NCI-H1694 treated with DMSO at 0.1 percent for 48 hours (cell line): ENCODE results near the gene IRF2BP1.
"Not testable (repeated sequence)": the region's sequence is repeated elsewhere in the genome, so short reads cannot be mapped to it uniquely, and the experiment has no call there.

Experiments used
- DNase-seq: peaks from one replicate; lab custom pipeline; 2025; lab: John Stamatoyannopoulos, UW

IRF2BP1 gene

DNA sequence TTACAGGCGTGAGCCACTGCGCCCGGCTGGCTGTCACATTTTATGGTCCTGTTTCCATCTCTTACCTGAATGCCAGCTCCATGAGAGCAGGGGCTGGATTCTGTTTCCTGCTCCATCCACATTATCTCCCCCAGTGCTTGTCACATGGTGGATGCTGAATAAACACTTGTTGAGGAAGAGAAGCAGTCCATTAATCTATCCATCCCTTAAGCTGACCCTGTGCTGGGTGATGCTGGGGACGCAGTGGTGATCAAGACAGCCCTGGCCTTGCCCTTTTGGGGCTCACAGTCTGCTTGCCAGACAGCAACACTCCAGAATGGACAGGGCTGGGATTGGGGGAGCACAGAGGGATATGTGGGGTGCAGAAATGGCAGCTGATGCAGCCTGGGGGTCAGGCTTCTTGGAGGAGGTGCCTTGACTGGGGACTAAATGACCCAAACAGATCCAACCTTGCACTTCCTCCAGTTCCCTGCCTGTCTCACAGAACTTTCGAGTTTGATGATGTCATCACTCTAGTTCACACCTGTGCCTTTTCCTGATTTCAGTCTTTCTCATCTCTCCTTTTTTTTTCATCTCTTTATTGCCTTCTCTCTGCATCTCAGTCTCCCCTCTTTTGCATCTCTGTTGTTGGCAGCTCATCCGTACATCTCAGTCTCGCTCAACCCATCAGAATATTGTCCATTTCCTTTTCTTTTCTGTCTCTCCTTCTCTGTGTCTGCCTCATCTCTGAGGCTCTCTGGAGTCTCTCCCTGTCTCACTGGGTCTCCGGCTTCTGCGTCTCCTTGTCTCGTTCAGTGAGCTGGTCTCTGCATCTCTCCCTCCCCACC lies 4.6 kb downstream of the IRF2BP1 start:
- no peak for DNase-seq

DNA sequence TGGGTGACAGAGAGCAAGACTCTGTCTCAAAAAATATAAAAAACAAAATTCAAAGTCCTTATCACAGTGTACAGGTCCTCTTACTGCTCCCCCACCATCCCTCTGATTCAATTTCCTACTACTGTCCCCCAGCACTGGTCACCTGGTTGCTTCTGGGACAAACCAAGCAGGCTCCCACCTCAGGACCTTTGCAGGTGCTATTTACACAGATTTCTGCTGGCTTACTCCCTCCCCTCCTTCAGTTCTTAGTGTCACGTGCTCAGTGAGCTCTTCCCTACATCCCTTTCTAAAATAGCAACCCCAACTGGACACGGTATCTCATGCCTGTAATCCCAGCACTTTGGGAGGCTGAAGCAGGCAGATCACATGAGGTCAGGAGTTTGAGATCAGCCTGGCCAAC lies 6.0 kb downstream of the IRF2BP1 start:
- no peak for DNase-seq

DNA sequence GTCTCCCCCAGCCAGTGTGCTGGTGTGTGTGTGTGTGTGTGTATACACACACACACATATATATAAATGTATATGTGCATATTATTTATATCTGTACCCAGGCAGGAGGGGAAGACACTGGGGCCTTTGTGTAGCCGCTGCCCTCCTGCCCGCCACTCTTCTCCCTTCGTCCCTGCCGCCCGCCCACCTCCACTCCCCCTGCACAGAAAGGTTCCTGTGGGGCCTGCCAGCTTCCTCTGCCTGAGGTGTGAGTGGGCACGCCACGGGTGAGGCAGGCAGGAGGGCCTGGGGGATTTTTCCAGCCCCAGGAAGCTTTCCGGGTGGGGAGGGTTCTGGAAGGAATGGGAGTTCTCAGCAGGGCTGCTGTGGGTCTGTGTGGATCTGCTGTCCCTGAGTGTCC lies 6.9 kb downstream of the IRF2BP1 start:
- no peak for DNase-seq

DNA sequence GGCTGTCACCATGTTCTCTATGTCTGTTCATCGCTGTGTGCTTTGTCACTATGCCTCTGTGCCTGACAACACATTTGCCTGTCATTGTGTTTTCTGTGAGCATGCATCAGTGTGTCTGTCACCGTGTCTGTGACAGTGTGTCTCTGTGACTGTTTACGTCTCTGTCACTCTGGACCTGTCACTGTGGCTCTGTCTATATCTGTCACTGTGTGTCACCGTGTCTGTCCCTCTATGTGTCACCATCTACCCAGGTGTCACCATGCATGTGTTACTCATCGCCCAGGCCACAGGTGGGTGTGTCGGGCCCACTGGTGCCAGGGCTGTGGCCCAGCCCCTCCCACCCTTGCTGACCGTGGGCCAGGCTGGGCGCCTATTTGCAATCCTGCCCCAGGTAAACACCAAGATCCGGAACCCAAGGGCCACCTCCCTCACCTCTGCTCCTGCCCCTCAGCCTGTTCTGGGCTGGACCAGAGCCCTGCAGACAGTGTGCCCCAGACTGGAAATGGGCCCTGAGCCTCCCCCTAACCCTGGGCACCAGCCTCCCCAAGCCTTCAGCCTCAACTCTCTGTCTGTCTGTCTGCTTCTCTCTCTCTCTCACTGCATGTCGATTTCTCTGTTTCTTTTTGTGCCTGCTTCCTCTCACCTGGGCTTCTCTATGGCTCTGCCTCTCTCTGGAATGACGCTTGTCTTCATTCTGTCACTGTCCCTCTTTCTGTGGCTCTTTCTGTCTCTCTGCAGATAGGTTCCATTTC lies 7.7 kb downstream of the IRF2BP1 start:
- DNase-seq = no peak

DNA sequence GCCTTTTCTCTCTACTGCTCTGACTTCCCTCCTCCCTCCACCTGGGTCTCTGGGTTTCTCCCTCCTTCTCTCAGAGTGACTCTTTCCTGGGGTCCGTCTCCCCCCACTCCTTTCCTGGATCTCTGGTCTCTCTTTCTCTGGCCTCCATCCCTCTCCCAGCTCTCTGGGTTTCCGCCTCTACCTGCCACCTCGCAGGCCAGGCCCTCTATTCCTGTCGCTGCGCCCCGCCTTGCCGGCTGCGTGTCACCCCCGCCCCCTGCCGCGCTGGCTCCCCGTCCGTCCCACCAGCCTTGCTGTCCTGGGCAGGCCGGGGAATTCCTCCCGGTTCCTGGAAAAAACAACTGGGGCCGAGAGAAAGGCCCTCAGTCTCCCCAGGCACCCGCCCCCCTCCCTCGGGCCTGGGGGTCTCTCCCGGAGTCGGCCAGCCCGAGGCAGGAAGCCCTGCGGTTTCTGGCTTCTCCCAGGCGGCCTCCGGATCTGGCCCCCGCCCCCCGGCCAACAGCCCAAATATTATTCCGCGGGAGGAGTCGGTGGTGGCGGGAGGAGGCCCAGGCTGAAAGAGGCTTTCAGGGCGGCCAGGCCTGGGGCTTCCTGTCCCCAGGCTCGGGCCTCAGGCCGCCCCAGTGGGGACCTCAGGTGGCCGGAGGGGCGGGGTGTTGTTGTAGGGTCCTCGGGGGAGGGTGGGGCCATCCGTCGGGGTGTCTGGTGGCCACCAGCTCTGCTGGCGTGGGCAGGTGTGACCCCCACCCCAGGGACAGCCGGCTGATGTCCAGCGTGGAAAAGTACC lies 9.3 kb downstream of the IRF2BP1 start:
- no peak for DNase-seq

DNA sequence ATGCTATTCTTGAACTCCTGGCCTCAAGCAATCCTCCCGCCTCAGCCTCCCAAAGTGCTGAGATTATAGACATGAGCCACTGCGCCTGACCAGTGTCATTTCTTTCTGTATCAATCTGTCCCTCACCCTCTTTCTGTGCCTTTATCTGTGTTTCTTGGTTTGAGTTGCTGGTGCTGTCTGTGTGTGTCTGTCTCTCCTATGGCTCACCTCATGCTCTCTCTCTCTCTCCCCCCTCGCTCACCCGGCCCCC lies 9.9 kb downstream of the IRF2BP1 start:
- DNase-seq = no peak

DNA sequence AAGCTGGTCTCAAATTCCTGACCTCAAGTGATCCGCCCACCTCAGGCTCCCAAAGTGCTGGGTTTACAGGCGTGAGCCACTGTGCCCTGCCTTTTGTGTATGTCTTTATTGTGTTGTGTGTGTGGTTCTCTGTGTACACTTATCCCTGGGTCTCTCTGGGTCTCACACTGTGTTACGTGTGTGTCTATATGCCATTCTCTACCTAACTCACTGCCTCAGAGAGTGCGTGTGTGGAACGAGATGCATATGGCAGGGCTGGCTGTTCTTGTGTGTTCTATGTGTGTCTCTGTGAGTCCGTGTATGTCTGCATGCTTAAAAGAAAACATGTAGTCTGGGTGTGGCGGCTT lies 11.3 kb downstream of the IRF2BP1 start:
- no peak for DNase-seq

DNA sequence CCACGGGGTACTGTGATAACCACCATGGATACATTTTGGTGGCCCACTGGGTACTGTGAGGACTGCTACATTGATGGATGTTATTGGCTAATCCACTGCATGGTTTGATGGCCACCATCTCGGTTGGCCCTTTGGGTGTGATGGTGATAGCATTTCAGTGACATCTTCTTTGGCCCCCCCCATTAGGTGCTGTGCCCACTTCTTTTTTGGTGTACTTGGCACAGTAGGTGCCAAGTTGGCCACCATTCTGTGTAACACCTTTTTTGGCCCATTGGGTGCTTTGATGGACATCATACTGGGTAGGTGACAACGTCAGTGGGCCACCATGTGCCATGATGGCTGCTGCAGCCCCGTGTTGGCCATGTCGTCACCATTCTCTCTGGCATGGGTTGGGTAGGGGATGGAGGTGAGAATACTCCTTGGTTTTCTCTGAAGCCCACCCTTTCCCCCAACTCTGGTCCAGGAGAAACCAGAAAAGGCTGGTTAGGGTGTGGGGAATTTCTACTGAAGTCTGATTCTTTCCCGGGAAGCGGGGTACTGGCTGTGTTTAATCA lies 12.6 kb downstream of the IRF2BP1 start:
- DNase-seq = no peak

DNA sequence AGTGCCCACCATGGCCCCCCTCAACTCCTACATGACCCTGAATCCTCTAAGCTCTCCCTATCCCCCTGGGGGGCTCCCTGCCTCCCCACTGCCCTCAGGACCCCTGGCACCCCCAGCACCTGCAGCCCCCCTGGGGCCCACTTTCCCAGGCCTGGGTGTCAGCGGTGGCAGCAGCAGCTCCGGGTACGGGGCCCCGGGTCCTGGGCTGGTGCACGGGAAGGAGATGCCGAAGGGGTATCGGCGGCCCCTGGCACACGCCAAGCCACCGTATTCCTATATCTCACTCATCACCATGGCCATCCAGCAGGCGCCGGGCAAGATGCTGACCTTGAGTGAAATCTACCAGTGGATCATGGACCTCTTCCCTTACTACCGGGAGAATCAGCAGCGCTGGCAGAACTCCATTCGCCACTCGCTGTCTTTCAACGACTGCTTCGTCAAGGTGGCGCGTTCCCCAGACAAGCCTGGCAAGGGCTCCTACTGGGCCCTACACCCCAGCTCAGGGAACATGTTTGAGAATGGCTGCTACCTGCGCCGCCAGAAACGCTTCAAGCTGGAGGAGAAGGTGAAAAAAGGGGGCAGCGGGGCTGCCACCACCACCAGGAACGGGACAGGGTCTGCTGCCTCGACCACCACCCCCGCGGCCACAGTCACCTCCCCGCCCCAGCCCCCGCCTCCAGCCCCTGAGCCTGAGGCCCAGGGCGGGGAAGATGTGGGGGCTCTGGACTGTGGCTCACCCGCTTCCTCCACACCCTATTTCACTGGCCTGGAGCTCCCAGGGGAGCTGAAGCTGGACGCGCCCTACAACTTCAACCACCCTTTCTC lies 13.6 kb downstream of the IRF2BP1 start:
- DNase-seq = no peak

DNA sequence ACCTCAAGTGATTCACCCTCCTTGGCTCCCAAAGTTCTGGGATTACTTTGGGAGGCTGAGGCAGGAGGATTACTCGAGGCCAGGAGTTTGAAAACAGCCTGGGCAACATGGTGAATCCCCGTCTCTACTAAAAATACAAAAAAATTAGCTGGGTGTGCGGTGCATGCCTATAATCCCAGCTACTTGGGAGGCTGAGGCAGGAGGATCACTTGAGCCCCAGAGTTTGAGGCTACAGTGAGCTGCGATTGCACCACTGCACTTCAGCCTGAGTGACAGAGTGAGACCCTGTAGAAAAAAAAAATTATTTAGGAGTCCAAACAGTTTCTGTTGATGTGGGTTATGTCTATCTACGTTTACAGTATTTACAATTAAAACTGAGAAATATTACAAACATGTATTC lies 15.1 kb downstream of the IRF2BP1 start:
- DNase-seq = no peak

DNA sequence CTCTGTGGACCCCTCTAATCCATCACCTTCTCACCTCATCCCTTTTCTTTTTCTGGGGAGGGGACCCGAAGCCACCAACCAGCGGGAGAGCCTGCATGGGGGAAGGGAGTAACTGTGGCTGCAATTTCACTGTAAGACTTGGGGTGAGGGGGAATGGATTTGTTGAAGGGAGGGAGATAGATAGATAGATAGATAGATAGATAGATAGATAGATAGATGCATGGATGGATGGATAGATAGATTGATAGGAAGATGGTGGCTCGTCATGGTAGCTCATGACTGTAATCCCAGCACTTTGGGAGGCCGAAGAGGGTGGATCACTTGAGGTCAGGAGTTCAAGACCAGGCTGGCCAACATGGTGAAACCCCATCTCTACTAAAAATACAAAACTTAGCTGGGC lies 18.7 kb downstream of the IRF2BP1 start:
- not testable (repeated sequence) for DNase-seq

DNA sequence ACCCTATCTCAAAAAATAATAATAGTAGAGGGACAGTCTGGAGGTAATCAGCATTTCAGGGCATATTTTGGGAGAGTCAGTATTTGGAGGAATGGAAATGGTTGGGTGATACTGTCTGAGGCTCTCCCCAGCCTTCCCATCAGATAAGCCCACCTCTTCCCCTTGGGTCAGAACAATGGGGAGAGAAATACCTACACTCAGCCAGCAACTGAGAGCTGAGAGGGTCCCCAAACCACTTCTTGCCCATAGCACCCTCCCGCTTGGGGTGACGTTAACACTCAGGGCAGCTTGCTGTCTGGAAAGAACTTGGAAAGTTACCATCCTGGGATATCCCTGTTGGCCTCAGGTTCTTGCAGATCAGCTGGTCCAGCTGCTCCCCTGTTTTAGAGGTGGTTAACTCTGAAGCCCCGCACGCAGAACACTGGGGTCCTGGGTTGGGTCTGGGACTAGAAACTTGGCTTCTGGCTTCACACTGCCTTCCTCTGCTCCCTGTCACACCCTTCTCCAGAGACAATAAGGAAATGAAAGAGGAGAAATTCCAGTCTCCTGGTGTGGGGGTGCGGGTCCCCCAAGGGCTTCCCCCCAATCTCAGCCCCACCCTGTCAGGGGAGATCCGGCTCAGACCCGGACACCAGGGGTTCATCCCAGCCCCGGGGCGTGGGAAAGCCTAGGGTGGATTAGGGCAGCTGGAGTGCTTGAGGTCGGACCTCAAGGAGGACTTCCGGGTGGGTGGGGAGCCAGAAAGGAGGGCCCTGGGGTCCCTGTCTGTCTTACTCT lies 19.4 kb downstream of the IRF2BP1 start:
- DNase-seq = no peak

DNA sequence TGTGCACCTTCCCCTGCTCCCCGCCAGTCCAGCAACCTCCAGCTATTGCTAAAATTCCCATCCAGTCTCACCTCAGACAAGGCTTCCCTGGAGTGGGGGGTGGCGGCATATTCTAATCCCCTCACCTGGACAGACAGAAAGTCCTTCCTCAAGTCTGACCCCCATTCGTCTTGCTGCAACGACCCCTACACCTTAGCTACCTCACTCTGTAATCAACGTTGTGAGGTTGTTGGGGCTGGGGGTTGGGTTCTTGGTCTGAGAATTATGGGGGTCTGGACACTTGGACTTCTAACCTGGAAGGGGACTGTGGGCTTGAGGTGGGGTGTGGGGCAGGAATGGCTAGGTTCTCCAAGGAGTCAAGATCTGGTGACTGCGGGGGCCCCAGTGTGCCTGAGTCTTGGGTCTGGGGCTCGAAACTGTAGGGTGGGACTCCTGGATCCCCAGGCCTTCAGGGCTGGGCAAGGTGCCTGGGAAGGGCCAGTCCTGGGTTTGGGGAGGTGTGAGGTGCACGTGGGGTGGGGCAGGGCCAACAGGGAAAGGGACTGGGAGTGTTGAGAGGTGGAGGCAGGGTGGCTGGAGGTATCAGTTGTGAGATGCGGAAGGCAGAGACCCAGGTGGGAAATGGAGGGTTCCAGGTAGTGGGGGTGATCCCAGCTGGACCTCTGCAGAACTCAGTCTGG lies 20.5 kb downstream of the IRF2BP1 start:
- DNase-seq = no peak

DNA sequence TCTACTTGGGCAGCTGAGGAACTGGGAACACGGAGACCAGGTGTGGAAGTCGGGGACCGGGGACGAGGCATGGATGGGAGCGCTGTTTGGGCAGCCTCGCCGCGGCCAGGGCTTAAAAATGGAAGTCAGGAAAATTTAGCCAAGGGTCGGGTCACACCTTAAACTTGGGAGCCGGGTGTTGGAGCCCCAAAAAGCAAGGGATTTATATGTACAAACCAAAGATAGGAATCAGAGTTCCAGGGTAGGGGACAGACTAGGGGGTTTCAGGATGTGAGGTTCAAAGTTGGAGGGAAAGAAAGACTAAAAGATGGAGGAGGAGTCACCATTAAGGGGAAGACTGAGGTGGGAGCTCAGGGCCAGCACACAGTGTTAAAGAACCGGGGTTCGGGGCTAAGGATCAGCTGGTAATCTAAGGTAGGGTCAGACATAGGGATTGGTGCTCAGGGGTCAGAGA lies 21.3 kb downstream of the IRF2BP1 start:
- DNase-seq = no peak

DNA sequence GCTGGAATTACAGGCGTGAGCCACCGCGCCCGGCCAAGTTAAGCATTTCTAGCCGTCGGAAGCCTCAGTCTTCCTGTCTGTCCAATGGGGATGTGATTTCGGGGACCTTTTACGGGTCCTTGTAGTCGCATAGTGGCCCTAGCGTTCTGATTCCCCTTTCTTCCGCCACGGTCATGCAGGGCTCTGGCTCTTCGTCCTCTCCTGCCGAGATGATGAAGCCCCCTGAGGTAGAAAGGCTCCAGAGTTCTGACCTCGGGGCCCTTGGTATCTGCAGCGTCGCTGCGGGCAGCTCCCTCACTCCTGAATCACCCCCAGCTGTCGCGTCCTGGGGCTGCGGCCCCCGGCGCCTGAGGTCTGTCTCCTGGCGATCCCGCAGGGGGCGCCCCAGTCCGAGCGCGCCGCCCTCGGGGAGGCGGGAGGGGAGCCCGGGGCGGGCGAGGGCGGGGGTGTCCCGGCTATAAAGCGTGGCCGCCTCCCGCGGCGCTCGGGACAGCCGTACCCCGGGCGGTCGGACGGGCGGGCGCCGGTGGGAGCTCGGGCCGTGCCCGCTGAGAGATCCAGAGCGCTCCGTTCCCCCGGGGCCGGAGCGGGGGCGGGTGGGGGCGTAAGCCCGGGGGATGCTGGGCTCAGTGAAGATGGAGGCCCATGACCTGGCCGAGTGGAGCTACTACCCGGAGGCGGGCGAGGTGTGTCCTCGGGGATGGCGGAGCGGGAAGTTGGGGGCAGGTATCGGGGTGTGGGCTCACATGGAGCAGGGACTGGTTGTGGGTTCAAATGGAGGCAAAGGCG lies 21.9 kb downstream of the IRF2BP1 start, which contains the start of gene FOXA3:
Gene FOXA3, plus strand, starts transcription at position 487 of the 789 bp plus-strand sequence. Its CDS starts 131 bp downstream, at position 618.
- peak; percentile 38 for DNase-seq

DNA sequence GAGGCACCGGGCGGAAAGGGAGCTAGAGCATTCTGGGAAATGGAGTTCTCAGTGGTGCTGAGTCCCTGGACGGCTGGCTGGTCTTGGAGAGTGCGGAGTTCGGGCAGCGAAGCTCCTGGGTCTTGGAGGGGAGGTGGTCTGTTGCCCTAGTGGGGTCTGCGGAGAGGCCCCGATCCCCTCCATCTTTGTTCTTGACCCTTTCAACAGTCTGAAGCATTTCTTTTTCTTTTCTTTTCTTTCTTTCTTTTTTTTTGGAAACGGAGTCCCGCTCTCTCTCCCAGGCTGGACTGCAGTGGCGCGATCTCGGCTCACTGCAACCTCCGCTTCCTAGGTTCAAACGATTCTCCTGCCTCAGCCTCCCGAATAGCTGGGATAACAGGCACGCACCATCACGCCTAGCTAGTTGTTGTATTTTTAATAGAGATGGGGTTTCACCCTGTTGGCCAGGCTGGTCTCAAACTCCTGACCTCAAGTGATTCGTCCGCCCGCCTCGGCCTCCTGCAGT lies 22.6 kb downstream of the IRF2BP1 start:
- no peak for DNase-seq

DNA sequence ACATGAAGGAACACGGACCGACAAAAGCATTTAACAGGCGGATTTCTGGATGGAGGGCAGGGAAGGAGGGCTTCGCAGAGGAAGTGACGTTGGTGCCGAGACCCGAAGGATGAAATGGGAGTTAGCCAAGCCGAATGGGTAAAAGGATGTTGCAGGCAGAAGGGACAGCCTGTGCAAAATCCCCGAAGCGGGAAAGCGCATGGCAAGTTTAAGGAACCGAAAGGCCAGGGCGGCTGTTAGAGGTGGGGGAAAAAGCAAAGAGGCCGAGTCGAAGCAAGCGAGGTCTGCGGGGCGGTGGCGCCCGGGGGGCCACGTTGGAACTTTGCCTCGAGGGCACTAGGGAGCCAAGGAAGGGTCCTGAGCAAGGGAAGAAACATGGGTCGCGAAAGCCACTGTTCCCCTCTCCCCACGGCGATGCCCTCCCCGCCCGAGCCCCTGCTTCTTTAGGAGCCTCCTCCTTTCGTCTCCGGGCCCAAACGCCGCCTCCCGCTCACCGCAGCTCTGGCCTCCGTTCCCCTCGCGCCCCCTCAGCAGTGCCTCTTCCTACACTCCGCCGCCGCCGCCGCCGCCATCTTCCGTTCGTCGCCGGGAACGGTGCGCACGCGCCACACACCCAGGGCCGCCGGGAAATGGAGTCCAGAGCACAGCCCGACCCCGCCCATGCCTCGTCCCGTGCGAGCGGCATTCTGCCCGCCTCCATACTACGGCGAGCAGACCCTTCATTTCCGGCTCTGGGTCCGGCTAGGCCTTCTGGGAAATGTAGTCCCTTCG lies 23.2 kb downstream of the IRF2BP1 start, which contains the start of gene SYMPK:
Gene SYMPK, minus strand, starts transcription at position 584 of the 771 bp plus-strand sequence. CDS start 8,652 bp downstream, outside the sequence.
- peak; percentile 98 for DNase-seq

DNA sequence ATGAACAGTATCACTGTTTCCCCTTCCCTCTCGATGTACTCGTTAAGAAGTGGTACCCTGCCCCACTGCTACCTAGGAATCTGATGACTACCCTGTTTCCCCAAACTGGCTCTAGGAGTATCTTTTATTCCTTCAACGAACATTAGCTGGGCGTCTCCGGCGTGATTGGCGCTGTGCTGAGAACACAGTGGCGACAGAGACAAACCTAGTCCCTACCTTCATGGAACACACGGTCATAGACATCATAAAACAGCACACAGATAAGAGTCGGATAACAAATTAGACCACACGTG lies 23.7 kb downstream of the IRF2BP1 start:
- DNase-seq = no peak
